K562 (cell line): ENCODE results near the gene ANO6. TPM values are rescaled to one million over a fixed set of nuclear protein-coding genes. Genes with fewer than 3 reads are reported as not detected.

Experiments
- CC2D1A ChIP-seq: fragments of 450-650 bp; IDR thresholded peaks from 2 replicates; pipeline ENCODE4 v1.6.1; 2017; ENCODE audit warnings: mild to moderate bottlenecking
- CTCF ChIP-seq, 3 experiments: IDR thresholded peaks in 2 of 3; conservative IDR thresholded peaks in 1 of 3; 2 replicates each; pipeline ENCODE4 v1.5.1; 2011 to 2012; ENCODE audit warnings: low read length in 3 of 3, mild to moderate bottlenecking in 3 of 3, control low read depth in 2 of 3, improper control_type of control experiment in 1 of 3, inconsistent platforms in 1 of 3, low read depth in 1 of 3, mixed read lengths in 1 of 3, moderate library complexity in 1 of 3; ENCODE audit not compliant: insufficient read depth in 2 of 3
- GATAD2B ChIP-seq: fragments of 450-650 bp; IDR thresholded peaks from 2 replicates; pipeline ENCODE4 v1.6.1; 2017; ENCODE audit warnings: mild to moderate bottlenecking, borderline replicate concordance
- REST ChIP-seq, 2 experiments: fragments of 450-650 bp; formaldehyde crosslinking in 1 of 2; IDR thresholded peaks; 2 replicates each; pipeline versions ENCODE4 v1.4.0 to v1.6.1; 2014 to 2020; ENCODE audit warnings: mild to moderate bottlenecking in 2 of 2, borderline replicate concordance in 1 of 2, low read depth in 1 of 2
- SFPQ ChIP-seq: fragments of 200-400 bp; formaldehyde crosslinking; IDR thresholded peaks from 2 replicates; pipeline ENCODE4 v1.6.1; 2017; ENCODE audit warnings: mild to moderate bottlenecking, low read depth, low read length, moderate library complexity
- polyA plus RNA-seq, 8 experiments: library from polyadenylated mRNA; depleted of rRNA in 4 of 8; stranded (reverse) in 5 of 8; unstranded in 3 of 8; fragments of >200 nt; fragmentation: Nextera tagmentation in 2 of 8; fragmentation: Illumina TruSeq in 1 of 8; extraction: Ambion mirVana in 2 of 8; extraction: Trizol in 1 of 8; gene quantifications; 2 replicates each; pipeline versions ENCODE4 v1.2.1 to v1.2.3, GENCODE V29; 2011 to 2014; ENCODE audit warnings: inconsistent platforms in 1 of 8, missing spikeins in 1 of 8
- total RNA-seq, 7 experiments: library from RNA; depleted of rRNA in 6 of 7; stranded (reverse); fragments of >200 nt in 6 of 7; fragmentation: Illumina TruSeq in 2 of 7; extraction: Trizol in 2 of 7; gene quantifications; 2 replicates each; pipeline versions ENCODE4 v1.2.1 to v1.2.3, GENCODE V29; 2011 to 2021; ENCODE audit warnings: low replicate concordance in 1 of 7

The ANO6 gene
- total and polyA plus RNA-seq, 9 of the 15 experiments (the other 6 are each of a cell fraction or from before 2014, with no cell fraction given) = 3.5 to 24.7 (median 20.3) TPM

GRCh38 chr12:45170456-45171042 lies 45.3 kb upstream of the ANO6 start (continued):
- TF ChIP-seq CTCF (IDR thresholded peaks at IDR 0.05 in 2 of 3, conservative IDR thresholded peaks at IDR 0.05 in 1 of 3; ENCODE audit: insufficient read depth in 2 of 3, low read depth in 1 of 3, low read length in 3 of 3) = peak; percentile 78 to 87 (median 86)
- 0 out of 2 replicates have a peak, but pooled peaks have one; percentile 48 for TF ChIP-seq CC2D1A
- TF ChIP-seq SFPQ = no peak
- TF ChIP-seq GATAD2B = no peak
- peak; percentile 74 for TF ChIP-seq REST (IDR thresholded peaks at IDR 0.05; ENCODE audit: borderline replicate concordance)
- TF ChIP-seq REST (CRISPR knock-in tag; IDR thresholded peaks at IDR 0.05; ENCODE audit: low read depth) = no peak
